ENCODE data around the gene CNIH2. TPM values are rescaled to one million over a fixed set of nuclear protein-coding genes. Genes with fewer than 3 reads are reported as not detected.

Gene CNIH2
- total RNA-seq, 1 donor from 2014 or later = 12.2 TPM

DNA sequence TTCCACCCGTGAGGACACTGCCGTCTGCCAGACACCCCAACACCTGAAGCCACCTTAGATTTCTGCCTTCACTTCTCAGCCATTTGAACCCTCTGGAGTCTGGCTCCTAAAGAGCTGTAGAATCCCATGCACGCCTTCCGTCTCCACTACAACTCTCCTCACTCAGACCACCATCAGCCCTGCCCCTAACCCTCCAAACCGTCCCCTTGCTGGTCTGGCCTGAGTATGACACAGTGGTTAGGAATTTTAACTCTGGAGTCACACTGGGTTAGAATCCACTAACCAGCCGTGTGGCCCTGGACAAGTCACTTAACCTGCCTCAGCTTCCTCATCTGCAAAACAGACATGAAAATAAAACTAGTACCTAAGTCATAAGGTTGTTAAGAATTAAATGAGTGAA lies 3.0 kb downstream of the CNIH2 start:
- H3K4me1 Mint-ChIP-seq (ENCODE audit: low read depth, unreplicated experiment) = peaks cover 7% of the 10 kb centered on the region
- FAIRE-seq (no peak), DNase-seq (ENCODE audit: low read depth) (no peak)
- H3K9me3 Mint-ChIP-seq (ENCODE audit: unreplicated experiment) = no peaks in the 10 kb centered on the region
- H3K4me3 ChIP-seq (ENCODE audit: insufficient read depth, low read depth, low read length) = no peak overlapping the region
- no peak overlapping the region for H2AFZ ChIP-seq (ENCODE audit: low read depth, low read length)
- no peak for TF ChIP-seq EZH2 (IDR thresholded peaks at IDR 0.05; ENCODE audit: insufficient read depth, low read length)
- TF ChIP-seq, protein P1, sequence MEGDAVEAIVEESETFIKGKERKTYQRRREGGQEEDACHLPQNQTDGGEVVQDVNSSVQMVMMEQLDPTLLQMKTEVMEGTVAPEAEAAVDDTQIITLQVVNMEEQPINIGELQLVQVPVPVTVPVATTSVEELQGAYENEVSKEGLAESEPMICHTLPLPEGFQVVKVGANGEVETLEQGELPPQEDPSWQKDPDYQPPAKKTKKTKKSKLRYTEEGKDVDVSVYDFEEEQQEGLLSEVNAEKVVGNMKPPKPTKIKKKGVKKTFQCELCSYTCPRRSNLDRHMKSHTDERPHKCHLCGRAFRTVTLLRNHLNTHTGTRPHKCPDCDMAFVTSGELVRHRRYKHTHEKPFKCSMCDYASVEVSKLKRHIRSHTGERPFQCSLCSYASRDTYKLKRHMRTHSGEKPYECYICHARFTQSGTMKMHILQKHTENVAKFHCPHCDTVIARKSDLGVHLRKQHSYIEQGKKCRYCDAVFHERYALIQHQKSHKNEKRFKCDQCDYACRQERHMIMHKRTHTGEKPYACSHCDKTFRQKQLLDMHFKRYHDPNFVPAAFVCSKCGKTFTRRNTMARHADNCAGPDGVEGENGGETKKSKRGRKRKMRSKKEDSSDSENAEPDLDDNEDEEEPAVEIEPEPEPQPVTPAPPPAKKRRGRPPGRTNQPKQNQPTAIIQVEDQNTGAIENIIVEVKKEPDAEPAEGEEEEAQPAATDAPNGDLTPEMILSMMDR (IDR thresholded peaks at IDR 0.05; ENCODE audit: insufficient read depth, low read depth, low read length) = no peak
- peak overlapping the region; percentile 54 for H3K27ac Mint-ChIP-seq (ENCODE audit: unreplicated experiment)
- no peak overlapping the region for H3K27ac ChIP-seq (ENCODE audit: low read depth, low read length)
- no peaks in the 10 kb centered on the region for H3K9me3 ChIP-seq (ENCODE audit: insufficient read depth, low read depth, low read length)
- peaks cover 5% of the 10 kb centered on the region for H3K36me3 Mint-ChIP-seq (ENCODE audit: low read depth, unreplicated experiment)
- no peak overlapping the region for H3K4me2 ChIP-seq (ENCODE audit: low read length)
- no peak overlapping the region for H3K9ac ChIP-seq (ENCODE audit: low read length)
- H3K4me1 ChIP-seq (ENCODE audit: insufficient read depth, low read length) = peaks cover 18% of the 10 kb centered on the region
- H3K79me2 ChIP-seq (ENCODE audit: insufficient read depth, low read length) = peaks cover 15% of the 10 kb centered on the region
- peaks cover 70% of the 10 kb centered on the region for H4K20me1 ChIP-seq (ENCODE audit: insufficient read depth, low read length)
- H3K4me3 Mint-ChIP-seq (ENCODE audit: unreplicated experiment) = no peak overlapping the region
- no peaks in the 10 kb centered on the region for H3K36me3 ChIP-seq (ENCODE audit: insufficient read depth, low read length)
- no peaks in the 10 kb centered on the region for H3K27me3 Mint-ChIP-seq (ENCODE audit: low read depth, unreplicated experiment)
- H3K27me3 ChIP-seq (ENCODE audit: insufficient read depth, low read length) = no peaks in the 10 kb centered on the region

DNA sequence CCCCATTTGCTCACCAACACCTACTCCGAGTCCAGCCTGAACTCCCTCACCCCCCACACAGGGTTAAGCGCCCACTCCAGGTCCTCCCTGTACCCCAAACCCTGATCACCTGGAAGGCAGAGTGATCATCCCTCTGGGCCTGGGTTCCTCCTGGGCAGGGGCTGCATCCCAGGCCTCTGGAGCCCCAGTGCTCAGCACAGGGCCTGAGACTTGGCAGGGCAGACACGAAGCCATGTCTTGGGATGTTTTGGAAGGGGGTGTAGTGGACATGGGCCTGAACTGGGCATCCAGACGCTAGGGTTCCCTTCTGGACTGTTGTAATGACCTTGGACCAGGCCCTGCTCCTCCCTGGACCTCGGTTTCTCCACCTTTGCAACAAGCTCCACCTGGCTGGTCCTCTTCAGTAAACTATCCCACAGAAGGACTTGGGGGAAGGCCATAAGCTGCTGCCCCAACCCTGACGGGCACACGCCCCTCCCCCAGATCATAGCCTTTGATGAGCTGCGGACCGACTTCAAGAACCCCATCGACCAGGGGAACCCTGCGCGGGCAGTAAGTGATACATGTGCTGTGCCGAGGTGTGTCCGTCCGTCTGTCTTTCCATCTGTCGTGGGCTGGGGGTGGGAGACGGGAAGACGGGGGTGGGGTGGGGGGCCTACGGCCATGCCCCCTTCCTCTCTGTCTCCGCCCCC lies 3.9 kb downstream of the CNIH2 start:
- peaks cover 77% of the 10 kb centered on the region for H4K20me1 ChIP-seq (ENCODE audit: insufficient read depth, low read length)
- TF ChIP-seq EZH2 (IDR thresholded peaks at IDR 0.05; ENCODE audit: insufficient read depth, low read length) = no peak
- TF ChIP-seq, protein P1 (IDR thresholded peaks at IDR 0.05; ENCODE audit: insufficient read depth, low read depth, low read length) = no peak
- H3K4me1 ChIP-seq (ENCODE audit: insufficient read depth, low read length) = peaks cover 19% of the 10 kb centered on the region
- H3K9me3 ChIP-seq (ENCODE audit: insufficient read depth, low read depth, low read length) = no peaks in the 10 kb centered on the region
- peaks cover 5% of the 10 kb centered on the region for H3K36me3 ChIP-seq (ENCODE audit: insufficient read depth, low read length)
- DNase-seq (ENCODE audit: low read depth) (no peak), FAIRE-seq (no peak)
- Mint-ChIP-seq H3K4me1 (ENCODE audit: low read depth, unreplicated experiment) (peaks cover 7% of the 10 kb centered on the region), H3K9me3 (ENCODE audit: unreplicated experiment) (no peaks in the 10 kb centered on the region), H3K36me3 (ENCODE audit: low read depth, unreplicated experiment) (peaks cover 5% of the 10 kb centered on the region), H3K27me3 (ENCODE audit: low read depth, unreplicated experiment) (no peaks in the 10 kb centered on the region), H3K27ac (ENCODE audit: unreplicated experiment) (peak overlapping the region; percentile 84), H3K4me3 (ENCODE audit: unreplicated experiment) (no peak overlapping the region)
- no peak overlapping the region for H3K4me3 ChIP-seq (ENCODE audit: insufficient read depth, low read depth, low read length)
- no peak overlapping the region for H3K27ac ChIP-seq (ENCODE audit: low read depth, low read length)
- H3K79me2 ChIP-seq (ENCODE audit: insufficient read depth, low read length) = peaks cover 24% of the 10 kb centered on the region
- H3K9ac ChIP-seq (ENCODE audit: low read length) = no peak overlapping the region
- H2AFZ ChIP-seq (ENCODE audit: low read depth, low read length) = no peak overlapping the region
- no peaks in the 10 kb centered on the region for H3K27me3 ChIP-seq (ENCODE audit: insufficient read depth, low read length)
- no peak overlapping the region for H3K4me2 ChIP-seq (ENCODE audit: low read length)
